Neural cell (in vitro differentiated cells): ENCODE measurements around the gene ATAD2B.

Experiments used
- EZH2 ChIP-seq: fragments of 200-600, 300-800 bp; shearing (Covaris generic), sonication (generic); IDR thresholded peaks from 2 replicates; pipeline ENCODE4 v1.6.1; 2014; ENCODE audit warnings: antibody characterized with exemption, low read length, borderline replicate concordance, mild to moderate bottlenecking; ENCODE audit not compliant: insufficient read depth, poor library complexity, severe bottlenecking
- POLR2AphosphoS5 ChIP-seq: IDR thresholded peaks from 2 replicates; pipeline ENCODE4 v1.6.1; 2012
- RAD21 ChIP-seq: fragments of 450-650 bp; conservative IDR thresholded peaks from 2 replicates; pipeline ENCODE4 v1.6.1; 2014; ENCODE audit warnings: antibody characterized with exemption, mild to moderate bottlenecking, moderate library complexity
- TF ChIP-seq, protein P1 (sequence below): fragments of 450-650 bp; IDR thresholded peaks from 2 replicates; pipeline ENCODE4 v1.5.1; 2014; ENCODE audit warnings: antibody characterized with exemption, mild to moderate bottlenecking, moderate library complexity; ENCODE audit not compliant: poor library complexity, severe bottlenecking
- TF ChIP-seq, protein P2 (sequence below): IDR thresholded peaks from 2 replicates; pipeline ENCODE4 v1.6.1; 2012; ENCODE audit warnings: borderline replicate concordance

DNA sequence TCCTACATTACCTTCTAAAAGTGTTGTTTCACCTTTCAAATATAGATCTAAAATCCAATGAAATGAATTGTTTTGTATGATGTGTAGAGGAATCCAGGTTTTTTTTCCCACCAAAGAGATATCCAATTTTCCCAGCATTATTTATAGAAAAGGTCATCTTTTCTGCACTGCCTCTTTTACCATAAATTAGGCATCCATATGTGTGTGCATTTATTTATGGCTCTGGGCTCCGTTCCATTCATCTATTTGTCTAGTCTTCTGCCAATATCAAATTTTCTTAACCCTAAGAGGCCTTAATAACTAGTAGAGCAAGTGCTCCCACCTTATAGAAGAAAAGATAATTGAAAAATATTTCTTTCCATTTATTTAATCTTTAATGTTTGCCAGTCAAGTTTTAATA lies 88.3 kb downstream of the ATAD2B start:
- TF ChIP-seq, protein P1, sequence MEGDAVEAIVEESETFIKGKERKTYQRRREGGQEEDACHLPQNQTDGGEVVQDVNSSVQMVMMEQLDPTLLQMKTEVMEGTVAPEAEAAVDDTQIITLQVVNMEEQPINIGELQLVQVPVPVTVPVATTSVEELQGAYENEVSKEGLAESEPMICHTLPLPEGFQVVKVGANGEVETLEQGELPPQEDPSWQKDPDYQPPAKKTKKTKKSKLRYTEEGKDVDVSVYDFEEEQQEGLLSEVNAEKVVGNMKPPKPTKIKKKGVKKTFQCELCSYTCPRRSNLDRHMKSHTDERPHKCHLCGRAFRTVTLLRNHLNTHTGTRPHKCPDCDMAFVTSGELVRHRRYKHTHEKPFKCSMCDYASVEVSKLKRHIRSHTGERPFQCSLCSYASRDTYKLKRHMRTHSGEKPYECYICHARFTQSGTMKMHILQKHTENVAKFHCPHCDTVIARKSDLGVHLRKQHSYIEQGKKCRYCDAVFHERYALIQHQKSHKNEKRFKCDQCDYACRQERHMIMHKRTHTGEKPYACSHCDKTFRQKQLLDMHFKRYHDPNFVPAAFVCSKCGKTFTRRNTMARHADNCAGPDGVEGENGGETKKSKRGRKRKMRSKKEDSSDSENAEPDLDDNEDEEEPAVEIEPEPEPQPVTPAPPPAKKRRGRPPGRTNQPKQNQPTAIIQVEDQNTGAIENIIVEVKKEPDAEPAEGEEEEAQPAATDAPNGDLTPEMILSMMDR = no peak
- TF ChIP-seq RAD21 = no peak
- TF ChIP-seq, protein P2, sequence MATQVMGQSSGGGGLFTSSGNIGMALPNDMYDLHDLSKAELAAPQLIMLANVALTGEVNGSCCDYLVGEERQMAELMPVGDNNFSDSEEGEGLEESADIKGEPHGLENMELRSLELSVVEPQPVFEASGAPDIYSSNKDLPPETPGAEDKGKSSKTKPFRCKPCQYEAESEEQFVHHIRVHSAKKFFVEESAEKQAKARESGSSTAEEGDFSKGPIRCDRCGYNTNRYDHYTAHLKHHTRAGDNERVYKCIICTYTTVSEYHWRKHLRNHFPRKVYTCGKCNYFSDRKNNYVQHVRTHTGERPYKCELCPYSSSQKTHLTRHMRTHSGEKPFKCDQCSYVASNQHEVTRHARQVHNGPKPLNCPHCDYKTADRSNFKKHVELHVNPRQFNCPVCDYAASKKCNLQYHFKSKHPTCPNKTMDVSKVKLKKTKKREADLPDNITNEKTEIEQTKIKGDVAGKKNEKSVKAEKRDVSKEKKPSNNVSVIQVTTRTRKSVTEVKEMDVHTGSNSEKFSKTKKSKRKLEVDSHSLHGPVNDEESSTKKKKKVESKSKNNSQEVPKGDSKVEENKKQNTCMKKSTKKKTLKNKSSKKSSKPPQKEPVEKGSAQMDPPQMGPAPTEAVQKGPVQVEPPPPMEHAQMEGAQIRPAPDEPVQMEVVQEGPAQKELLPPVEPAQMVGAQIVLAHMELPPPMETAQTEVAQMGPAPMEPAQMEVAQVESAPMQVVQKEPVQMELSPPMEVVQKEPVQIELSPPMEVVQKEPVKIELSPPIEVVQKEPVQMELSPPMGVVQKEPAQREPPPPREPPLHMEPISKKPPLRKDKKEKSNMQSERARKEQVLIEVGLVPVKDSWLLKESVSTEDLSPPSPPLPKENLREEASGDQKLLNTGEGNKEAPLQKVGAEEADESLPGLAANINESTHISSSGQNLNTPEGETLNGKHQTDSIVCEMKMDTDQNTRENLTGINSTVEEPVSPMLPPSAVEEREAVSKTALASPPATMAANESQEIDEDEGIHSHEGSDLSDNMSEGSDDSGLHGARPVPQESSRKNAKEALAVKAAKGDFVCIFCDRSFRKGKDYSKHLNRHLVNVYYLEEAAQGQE = no peak
- TF ChIP-seq EZH2 = no peak
- TF ChIP-seq POLR2AphosphoS5 = no peak
